Measurements from ENCODE around the gene TBC1D19. TPM values are rescaled to one million over a fixed set of nuclear protein-coding genes. Genes with fewer than 3 reads are reported as not detected.
A peak's percentile ranks its signal among the peaks of the same experiment; 100 is the strongest.

TBC1D19 gene
- total and polyA plus RNA-seq, 2 of the 4 experiments (the other 2 are of a cell fraction), result 9.9 to 17.6 TPM

DNA sequence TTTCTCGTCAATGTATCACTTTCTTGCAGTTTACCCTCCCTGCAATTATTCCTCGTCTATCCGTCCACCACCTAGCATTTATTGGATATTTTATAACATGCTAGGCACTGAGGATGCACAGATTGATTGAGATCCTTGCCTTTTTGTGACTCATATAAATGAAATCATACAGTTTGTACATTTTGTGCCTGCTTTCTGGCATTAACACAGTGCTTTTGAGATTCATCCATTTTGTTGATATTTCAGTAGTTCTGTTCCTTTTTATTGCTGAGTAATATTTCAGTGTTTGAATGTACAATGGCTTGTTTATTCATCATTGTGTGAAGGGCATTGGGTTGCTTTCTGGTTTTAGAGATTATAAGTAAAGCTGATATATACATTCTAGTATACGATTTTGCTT is 841 bp downstream of the TBC1D19 start:
- CTCF ChIA-PET, result no interaction called here
- in situ Hi-C loops (cut with MboI; ENCODE audit: low sequenced_read_pairs), result no loop called here

More for the DNA sequence above, 841 bp downstream of the TBC1D19 start:
- Histone ChIP-seq H3K36me3 (ENCODE audit: control insufficient read depth, insufficient read depth, low read length) (no peaks in the 10 kb centered on the region), H2AFZ (replicated peaks; ENCODE audit: low read length, poor library complexity) (peak overlapping the region; percentile 95), H3K4me2 (ENCODE audit: low read depth, low read length) (peak overlapping the region; percentile 98), H3K4ac (ENCODE audit: low read depth, low read length) (peak overlapping the region; percentile 52), H2BK15ac (ENCODE audit: low read depth, low read length) (peak overlapping the region; percentile 29; the same call in 1 of the 3 replicates), H3K9me1 (ENCODE audit: insufficient read depth, low read length) (0 out of 2 replicates have a peak, but pooled peaks cover 4% of the 10 kb centered on the region), H2AK9ac (replicated peaks; ENCODE audit: low read depth, low read length, poor library complexity) (no peak overlapping the region), H3K9me3 (ENCODE audit: control insufficient read depth, insufficient read depth, low read length) (no peaks in the 10 kb centered on the region), H4K5ac (ENCODE audit: low read depth, low read length) (peak overlapping the region; percentile 81), H3K4me3 (ENCODE audit: insufficient read depth, low read depth, low read length) (peak overlapping the region; percentile 76), H3K14ac (replicated peaks; ENCODE audit: low read depth, low read length) (peak overlapping the region; percentile 30; the same call in 1 of the 2 replicates), H3K27ac (ENCODE audit: insufficient read depth, low read length) (peak overlapping the region; percentile 69; the same call in 1 of the 2 replicates), H3K9ac (ENCODE audit: low read depth, low read length) (peak overlapping the region; percentile 70), H3K4me1 (ENCODE audit: control insufficient read depth, insufficient read depth, low read length) (no peaks in the 10 kb centered on the region; the same call in 1 of the 2 replicates), H2BK20ac (ENCODE audit: low read depth, low read length) (no peak overlapping the region), H2AK5ac (ENCODE audit: low read depth, low read length) (no peak overlapping the region), H3K56ac (ENCODE audit: extremely low read depth, insufficient read depth, low read length) (peak overlapping the region; percentile 63; the same call in 1 of the 2 replicates), H4K8ac (ENCODE audit: low read depth in 2 of 2, low read length in 2 of 2) (peak overlapping the region; percentile 69 to 76), H3K79me1 (ENCODE audit: low read depth in 1 of 2, low read length in 2 of 2) (peaks cover 17 to 25% of the 10 kb centered on the region in 2 experiments; a peak in 3 of 4 replicates), H2BK120ac (ENCODE audit: low read depth, low read length) (no peak overlapping the region), H3K23ac (ENCODE audit: low read depth, low read length) (peak overlapping the region; percentile 9), H2BK5ac (ENCODE audit: low read depth, low read length, poor library complexity, severe bottlenecking) (peak overlapping the region; percentile 14), H4K91ac (ENCODE audit: insufficient read depth, low read depth, low read length) (peak overlapping the region; percentile 34; the same call in 1 of the 2 replicates), H4K20me1 (ENCODE audit: insufficient read depth, low read length) (no peaks in the 10 kb centered on the region), H3K27me3 (ENCODE audit: control insufficient read depth, insufficient read depth, low read length) (no peaks in the 10 kb centered on the region), H3K18ac (ENCODE audit: low read depth, low read length) (no peak overlapping the region)
- WGBS, 2 experiments (ENCODE audit: extremely low coverage in 2 of 2, insufficient read length in 1 of 2), result 0% methylated on average over 1 of the region's 4 CpGs; no CpG with 5 or more reads in 1 of the 2 experiments
- TF ChIP-seq, protein P1, sequence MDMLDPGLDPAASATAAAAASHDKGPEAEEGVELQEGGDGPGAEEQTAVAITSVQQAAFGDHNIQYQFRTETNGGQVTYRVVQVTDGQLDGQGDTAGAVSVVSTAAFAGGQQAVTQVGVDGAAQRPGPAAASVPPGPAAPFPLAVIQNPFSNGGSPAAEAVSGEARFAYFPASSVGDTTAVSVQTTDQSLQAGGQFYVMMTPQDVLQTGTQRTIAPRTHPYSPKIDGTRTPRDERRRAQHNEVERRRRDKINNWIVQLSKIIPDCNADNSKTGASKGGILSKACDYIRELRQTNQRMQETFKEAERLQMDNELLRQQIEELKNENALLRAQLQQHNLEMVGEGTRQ (IDR thresholded peaks at IDR 0.05; ENCODE audit: low read depth, low read length), result no peak
- no peak for TF ChIP-seq FOS (IDR thresholded peaks at IDR 0.05; ENCODE audit: low read depth, low read length)
- no peak for TF ChIP-seq RFX5 (IDR thresholded peaks at IDR 0.05; ENCODE audit: low read depth, low read length)
- no peak for TF ChIP-seq NFE2L2 (IDR thresholded peaks at IDR 0.05; ENCODE audit: low read depth, low read length)
- TF ChIP-seq SMC3 (IDR thresholded peaks at IDR 0.05; ENCODE audit: low read depth, low read length), result no peak
- no peak for TF ChIP-seq MAZ (IDR thresholded peaks at IDR 0.05; ENCODE audit: borderline replicate concordance, low read depth, low read length)
- no peak for TF ChIP-seq RCOR1 (IDR thresholded peaks at IDR 0.05; ENCODE audit: insufficient replicate concordance, low read length)
- no peak for TF ChIP-seq CEBPB (IDR thresholded peaks at IDR 0.05; ENCODE audit: low read depth, low read length)
- TF ChIP-seq MXI1 (IDR thresholded peaks at IDR 0.05; ENCODE audit: borderline replicate concordance, low read depth, low read length), result no peak
- TF ChIP-seq CHD1 (IDR thresholded peaks at IDR 0.05; ENCODE audit: low read depth, low read length), result no peak
- no peak for TF ChIP-seq BHLHE40 (IDR thresholded peaks at IDR 0.05; ENCODE audit: low read depth, low read length)
- TF ChIP-seq, protein P2, sequence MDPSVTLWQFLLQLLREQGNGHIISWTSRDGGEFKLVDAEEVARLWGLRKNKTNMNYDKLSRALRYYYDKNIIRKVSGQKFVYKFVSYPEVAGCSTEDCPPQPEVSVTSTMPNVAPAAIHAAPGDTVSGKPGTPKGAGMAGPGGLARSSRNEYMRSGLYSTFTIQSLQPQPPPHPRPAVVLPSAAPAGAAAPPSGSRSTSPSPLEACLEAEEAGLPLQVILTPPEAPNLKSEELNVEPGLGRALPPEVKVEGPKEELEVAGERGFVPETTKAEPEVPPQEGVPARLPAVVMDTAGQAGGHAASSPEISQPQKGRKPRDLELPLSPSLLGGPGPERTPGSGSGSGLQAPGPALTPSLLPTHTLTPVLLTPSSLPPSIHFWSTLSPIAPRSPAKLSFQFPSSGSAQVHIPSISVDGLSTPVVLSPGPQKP (IDR thresholded peaks at IDR 0.05; ENCODE audit: borderline replicate concordance, low read depth, low read length), result no peak
- TF ChIP-seq POLR2A (IDR thresholded peaks at IDR 0.05; ENCODE audit: low read depth, low read length), result no peak
- no peak for TF ChIP-seq RAD21 (IDR thresholded peaks at IDR 0.05; ENCODE audit: low read length)
- POLR2A ChIA-PET (ENCODE audit: unreplicated experiment), result no interaction called here
- ATAC-seq (ENCODE audit: low read depth) (no peak), DNase-seq (no peak)
- no TSS peak for BruUV-seq (replicated peaks)
- intact Hi-C loops (cut with micrococcal nuclease) (loop anchor here (2.0 to 5.0 kb wide), 3 partner anchors 126 to 423 kb away; partner anchors contain the start of gene STIM2), dilution Hi-C loops (cut with HindIII; ENCODE audit: low sequenced_read_pairs, unreplicated experiment) (no loop called here)

Measured in IMR-90 (cell line).